Liver (tissue), 9 donors: ENCODE results near the gene EPB41L1. TPM values are rescaled to one million over a fixed set of nuclear protein-coding genes. Genes with fewer than 3 reads are reported as not detected.

ENCODE experiments used
- DNase-seq: peaks from one replicate; pipeline ENCODE4 v3.0.0-alpha.2; 2017; ENCODE audit warnings: low spot score
- H3K27ac ChIP-seq, 2 donors: one replicate each; pipeline ENCODE4 v1.7.0; 2013; ENCODE audit warnings: inconsistent platforms in 2 of 2, low read length in 2 of 2, control low read depth in 1 of 2, low read depth in 1 of 2, mild to moderate bottlenecking in 1 of 2
- H3K27me3 ChIP-seq, 4 donors: one replicate each; pipeline versions ENCODE4 v1.6.1 to v1.7.0; 2013; ENCODE audit warnings: low read length in 3 of 4, inconsistent platforms in 1 of 4, mild to moderate bottlenecking in 1 of 4, moderate library complexity in 1 of 4; ENCODE audit not compliant: control insufficient read depth in 4 of 4, insufficient read depth in 4 of 4
- H3K36me3 ChIP-seq, 4 donors: one replicate each; pipeline versions ENCODE4 v1.6.1 to v1.7.0; 2013; ENCODE audit warnings: low read length in 3 of 4, mild to moderate bottlenecking in 3 of 4, low read depth in 1 of 4, moderate library complexity in 1 of 4; ENCODE audit not compliant: control insufficient read depth in 4 of 4, insufficient read depth in 3 of 4
- H3K4me1 ChIP-seq, 4 donors: one replicate each; pipeline versions ENCODE4 v1.6.1 to v1.7.0; 2013; ENCODE audit warnings: low read length in 3 of 4, mild to moderate bottlenecking in 3 of 4, moderate library complexity in 1 of 4; ENCODE audit not compliant: control insufficient read depth in 4 of 4, insufficient read depth in 4 of 4
- H3K4me3 ChIP-seq, 3 donors: one replicate each; pipeline versions ENCODE4 v1.6.1 to v1.7.0; 2013; ENCODE audit warnings: low read length in 3 of 3, control low read depth in 1 of 3, low read depth in 1 of 3, mild to moderate bottlenecking in 1 of 3
- H3K9ac ChIP-seq, 2 donors: one replicate each; pipeline ENCODE4 v1.7.0; 2013; ENCODE audit warnings: low read length in 2 of 2, mild to moderate bottlenecking in 2 of 2, moderate library complexity in 2 of 2, control low read depth in 1 of 2, low read depth in 1 of 2
- H3K9me3 ChIP-seq, 4 donors: one replicate each; pipeline versions ENCODE4 v1.6.1 to v1.7.0; 2013; ENCODE audit warnings: low read length in 3 of 4; ENCODE audit not compliant: control insufficient read depth in 4 of 4
- EGR1 ChIP-seq, 2 donors: IDR thresholded peaks; 2 replicates each; pipeline ENCODE4 v1.6.1; 2016 to 2018; ENCODE audit warnings: antibody characterized with exemption in 2 of 2, low read depth in 2 of 2
- FOXA1 ChIP-seq: IDR thresholded peaks from 2 replicates; pipeline ENCODE4 v1.6.1; 2016; ENCODE audit warnings: antibody characterized with exemption
- FOXA2 ChIP-seq: IDR thresholded peaks from 2 replicates; pipeline ENCODE4 v1.6.1; 2016; ENCODE audit warnings: antibody characterized with exemption
- GABPA ChIP-seq, 2 donors: IDR thresholded peaks in 1 of 2; conservative IDR thresholded peaks in 1 of 2; 2 replicates each; pipeline ENCODE4 v1.6.1; 2016; ENCODE audit warnings: antibody characterized with exemption in 2 of 2, mild to moderate bottlenecking in 1 of 2, moderate library complexity in 1 of 2
- HNF4A ChIP-seq, 2 donors: conservative IDR thresholded peaks; 2 replicates each; pipeline ENCODE4 v1.6.1; 2016; ENCODE audit warnings: antibody characterized with exemption in 2 of 2, mild to moderate bottlenecking in 2 of 2
- HNF4G ChIP-seq: IDR thresholded peaks from 2 replicates; pipeline ENCODE4 v1.6.1; 2016; ENCODE audit warnings: antibody characterized with exemption
- NR2F2 ChIP-seq: IDR thresholded peaks from 2 replicates; pipeline ENCODE4 v1.6.1; 2016; ENCODE audit warnings: antibody characterized with exemption
- RXRA ChIP-seq, 2 donors: IDR thresholded peaks; 2 replicates each; pipeline ENCODE4 v1.6.1; 2017 to 2018; ENCODE audit warnings: antibody characterized with exemption in 2 of 2, mild to moderate bottlenecking in 1 of 2
- SP1 ChIP-seq: IDR thresholded peaks from 2 replicates; pipeline ENCODE4 v1.6.1; 2018; ENCODE audit warnings: antibody characterized with exemption, mild to moderate bottlenecking
- TAF1 ChIP-seq: conservative IDR thresholded peaks from 2 replicates; pipeline ENCODE4 v1.6.1; 2016; ENCODE audit warnings: antibody characterized with exemption, mild to moderate bottlenecking
- YY1 ChIP-seq: IDR thresholded peaks from 2 replicates; pipeline ENCODE4 v1.6.1; 2016; ENCODE audit warnings: antibody characterized with exemption, mild to moderate bottlenecking
- WGBS: extraction: QIAGEN DNeasy Blood & Tissue Kit; methylation state at CpG from one replicate; pipeline ENCODE4 v1.1.7; 2013; 5-methylcytosine and 5-hydroxymethylcytosine counted together
- polyA plus RNA-seq, 2 donors: library from polyadenylated mRNA; stranded (reverse) in 1 of 2; unstranded in 1 of 2; fragments of 200-250 nt in 1 of 2; fragments of >200 nt in 1 of 2; fragmentation: Nextera tagmentation in 1 of 2; extraction: Ambion mirVana in 1 of 2; gene quantifications; one replicate each; pipeline versions ENCODE4 v1.2.1 to v1.2.3, GENCODE V29; 2013 to 2015
- total RNA-seq, 2 donors: library from RNA; depleted of rRNA; stranded (reverse); fragments of >200 nt; gene quantifications; one replicate each; pipeline ENCODE4 v1.2.3, GENCODE V29; 2014
- TF ChIP-seq, protein P1 (sequence below): fragments of 150-350 bp; IDR thresholded peaks from 2 replicates; pipeline ENCODE4 v1.5.1; 2017; ENCODE audit warnings: improper control_type of control experiment, low read depth, low read length; ENCODE audit not compliant: missing input control
- TF ChIP-seq, protein P2 (sequence below): IDR thresholded peaks from 2 replicates; pipeline ENCODE4 v1.6.1; 2016; ENCODE audit warnings: antibody characterized with exemption
- TF ChIP-seq, protein P3 (sequence below): IDR thresholded peaks from 2 replicates; pipeline ENCODE4 v1.6.1; 2016; ENCODE audit warnings: antibody characterized with exemption, mild to moderate bottlenecking
- TF ChIP-seq, protein P4 (sequence below): IDR thresholded peaks from 2 replicates; pipeline ENCODE4 v1.6.1; 2016; ENCODE audit warnings: antibody characterized with exemption
- donor health status: healthy.
- donor health status: healthy.
- donor health status: healthy.
- donor health status: healthy.
- donor health status: healthy.

The EPB41L1 gene
- total and polyA plus RNA-seq, 4 donors = 2.4 to 11.9 (median 4.3) TPM

DNA sequence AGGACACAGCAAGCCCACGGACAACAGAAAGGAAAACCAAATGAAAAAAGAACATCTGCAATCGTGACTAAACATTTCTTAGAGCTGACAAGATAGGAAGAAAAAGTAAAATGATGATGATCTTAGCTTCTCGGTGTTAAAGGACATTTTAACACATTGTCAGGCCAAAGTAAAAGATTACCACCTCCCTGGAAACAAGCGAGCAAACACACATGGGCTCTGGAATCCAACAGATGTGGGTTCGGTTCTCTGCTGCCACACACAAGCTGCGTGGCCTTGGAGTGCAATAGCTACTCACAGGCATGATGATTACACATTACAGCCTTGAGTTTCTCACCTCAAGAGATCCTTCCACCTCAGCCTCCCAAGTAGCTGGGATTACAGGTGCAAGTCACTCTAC, 74.2 kb downstream of the EPB41L1 start (continued):
- TF ChIP-seq, protein P1, sequence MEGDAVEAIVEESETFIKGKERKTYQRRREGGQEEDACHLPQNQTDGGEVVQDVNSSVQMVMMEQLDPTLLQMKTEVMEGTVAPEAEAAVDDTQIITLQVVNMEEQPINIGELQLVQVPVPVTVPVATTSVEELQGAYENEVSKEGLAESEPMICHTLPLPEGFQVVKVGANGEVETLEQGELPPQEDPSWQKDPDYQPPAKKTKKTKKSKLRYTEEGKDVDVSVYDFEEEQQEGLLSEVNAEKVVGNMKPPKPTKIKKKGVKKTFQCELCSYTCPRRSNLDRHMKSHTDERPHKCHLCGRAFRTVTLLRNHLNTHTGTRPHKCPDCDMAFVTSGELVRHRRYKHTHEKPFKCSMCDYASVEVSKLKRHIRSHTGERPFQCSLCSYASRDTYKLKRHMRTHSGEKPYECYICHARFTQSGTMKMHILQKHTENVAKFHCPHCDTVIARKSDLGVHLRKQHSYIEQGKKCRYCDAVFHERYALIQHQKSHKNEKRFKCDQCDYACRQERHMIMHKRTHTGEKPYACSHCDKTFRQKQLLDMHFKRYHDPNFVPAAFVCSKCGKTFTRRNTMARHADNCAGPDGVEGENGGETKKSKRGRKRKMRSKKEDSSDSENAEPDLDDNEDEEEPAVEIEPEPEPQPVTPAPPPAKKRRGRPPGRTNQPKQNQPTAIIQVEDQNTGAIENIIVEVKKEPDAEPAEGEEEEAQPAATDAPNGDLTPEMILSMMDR = no peak
- no peak for TF ChIP-seq GABPA (IDR thresholded peaks at IDR 0.05 in 1 of 2, conservative IDR thresholded peaks at IDR 0.05 in 1 of 2)
- TF ChIP-seq FOXA2 = no peak
- no peak for TF ChIP-seq TAF1
- TF ChIP-seq SP1 = no peak
- TF ChIP-seq YY1 = no peak

DNA sequence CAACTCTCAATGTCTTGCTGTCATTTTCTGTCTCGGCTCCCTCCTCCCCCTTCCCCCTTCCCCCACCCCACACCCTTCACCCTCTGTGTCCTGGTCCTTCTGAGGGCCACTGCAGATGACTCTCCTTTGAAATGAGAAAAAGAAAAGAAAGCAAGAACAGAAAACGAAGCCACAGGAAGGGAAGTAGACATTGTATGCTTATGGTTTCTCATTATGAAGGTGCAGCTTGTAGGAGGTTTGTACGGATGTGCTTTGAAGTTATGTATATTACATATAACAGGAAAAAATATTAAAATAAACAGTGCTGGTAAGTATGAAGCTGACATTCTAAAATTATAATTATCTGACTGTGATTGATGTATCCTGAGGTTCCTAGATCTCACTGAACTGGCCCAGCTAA, 75.5 kb downstream of the EPB41L1 start:
- Histone ChIP-seq H3K27ac (no peak overlapping the region), H3K36me3 (no peaks in the 10 kb centered on the region), H3K27me3 (no peaks in the 10 kb centered on the region), H3K9me3 (no peaks in the 10 kb centered on the region), H3K9ac (no peak overlapping the region), H3K4me1 (no peaks in the 10 kb centered on the region), H3K4me3 (no peak overlapping the region)
- WGBS = 60% methylated on average over 3 of the region's 3 CpGs
- no peak for DNase-seq
- TF ChIP-seq, protein P2, sequence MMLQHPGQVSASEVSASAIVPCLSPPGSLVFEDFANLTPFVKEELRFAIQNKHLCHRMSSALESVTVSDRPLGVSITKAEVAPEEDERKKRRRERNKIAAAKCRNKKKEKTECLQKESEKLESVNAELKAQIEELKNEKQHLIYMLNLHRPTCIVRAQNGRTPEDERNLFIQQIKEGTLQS = no peak
- no peak for TF ChIP-seq RXRA (IDR thresholded peaks at IDR 0.05)
- TF ChIP-seq FOXA1 = no peak
- no peak for TF ChIP-seq TAF1
- TF ChIP-seq NR2F2 = no peak
- no peak for TF ChIP-seq SP1
- no peak for TF ChIP-seq HNF4A (conservative IDR thresholded peaks at IDR 0.05)
- TF ChIP-seq, protein P3, sequence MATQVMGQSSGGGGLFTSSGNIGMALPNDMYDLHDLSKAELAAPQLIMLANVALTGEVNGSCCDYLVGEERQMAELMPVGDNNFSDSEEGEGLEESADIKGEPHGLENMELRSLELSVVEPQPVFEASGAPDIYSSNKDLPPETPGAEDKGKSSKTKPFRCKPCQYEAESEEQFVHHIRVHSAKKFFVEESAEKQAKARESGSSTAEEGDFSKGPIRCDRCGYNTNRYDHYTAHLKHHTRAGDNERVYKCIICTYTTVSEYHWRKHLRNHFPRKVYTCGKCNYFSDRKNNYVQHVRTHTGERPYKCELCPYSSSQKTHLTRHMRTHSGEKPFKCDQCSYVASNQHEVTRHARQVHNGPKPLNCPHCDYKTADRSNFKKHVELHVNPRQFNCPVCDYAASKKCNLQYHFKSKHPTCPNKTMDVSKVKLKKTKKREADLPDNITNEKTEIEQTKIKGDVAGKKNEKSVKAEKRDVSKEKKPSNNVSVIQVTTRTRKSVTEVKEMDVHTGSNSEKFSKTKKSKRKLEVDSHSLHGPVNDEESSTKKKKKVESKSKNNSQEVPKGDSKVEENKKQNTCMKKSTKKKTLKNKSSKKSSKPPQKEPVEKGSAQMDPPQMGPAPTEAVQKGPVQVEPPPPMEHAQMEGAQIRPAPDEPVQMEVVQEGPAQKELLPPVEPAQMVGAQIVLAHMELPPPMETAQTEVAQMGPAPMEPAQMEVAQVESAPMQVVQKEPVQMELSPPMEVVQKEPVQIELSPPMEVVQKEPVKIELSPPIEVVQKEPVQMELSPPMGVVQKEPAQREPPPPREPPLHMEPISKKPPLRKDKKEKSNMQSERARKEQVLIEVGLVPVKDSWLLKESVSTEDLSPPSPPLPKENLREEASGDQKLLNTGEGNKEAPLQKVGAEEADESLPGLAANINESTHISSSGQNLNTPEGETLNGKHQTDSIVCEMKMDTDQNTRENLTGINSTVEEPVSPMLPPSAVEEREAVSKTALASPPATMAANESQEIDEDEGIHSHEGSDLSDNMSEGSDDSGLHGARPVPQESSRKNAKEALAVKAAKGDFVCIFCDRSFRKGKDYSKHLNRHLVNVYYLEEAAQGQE = no peak
- no peak for TF ChIP-seq EGR1 (IDR thresholded peaks at IDR 0.05; ENCODE audit: low read depth in 2 of 2)
- TF ChIP-seq, protein P4, sequence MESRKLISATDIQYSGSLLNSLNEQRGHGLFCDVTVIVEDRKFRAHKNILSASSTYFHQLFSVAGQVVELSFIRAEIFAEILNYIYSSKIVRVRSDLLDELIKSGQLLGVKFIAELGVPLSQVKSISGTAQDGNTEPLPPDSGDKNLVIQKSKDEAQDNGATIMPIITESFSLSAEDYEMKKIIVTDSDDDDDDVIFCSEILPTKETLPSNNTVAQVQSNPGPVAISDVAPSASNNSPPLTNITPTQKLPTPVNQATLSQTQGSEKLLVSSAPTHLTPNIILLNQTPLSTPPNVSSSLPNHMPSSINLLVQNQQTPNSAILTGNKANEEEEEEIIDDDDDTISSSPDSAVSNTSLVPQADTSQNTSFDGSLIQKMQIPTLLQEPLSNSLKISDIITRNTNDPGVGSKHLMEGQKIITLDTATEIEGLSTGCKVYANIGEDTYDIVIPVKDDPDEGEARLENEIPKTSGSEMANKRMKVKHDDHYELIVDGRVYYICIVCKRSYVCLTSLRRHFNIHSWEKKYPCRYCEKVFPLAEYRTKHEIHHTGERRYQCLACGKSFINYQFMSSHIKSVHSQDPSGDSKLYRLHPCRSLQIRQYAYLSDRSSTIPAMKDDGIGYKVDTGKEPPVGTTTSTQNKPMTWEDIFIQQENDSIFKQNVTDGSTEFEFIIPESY = no peak
- TF ChIP-seq YY1 = no peak
- TF ChIP-seq HNF4G = no peak
- TF ChIP-seq, protein P1 = no peak
